Smooth muscle cell (in vitro differentiated cells): ENCODE data around the gene HOMER2. TPM values are rescaled to one million over a fixed set of nuclear protein-coding genes. Genes with fewer than 3 reads are reported as not detected.
"Not testable (repeated sequence)": the region's sequence is repeated elsewhere in the genome, so short reads cannot be mapped to it uniquely, and the experiment has no call there.

ENCODE experiments used
- DNase-seq: peaks from one replicate; lab custom pipeline; 2025; ENCODE audit not compliant: unreplicated experiment; lab: John Stamatoyannopoulos, UW
- H2AFZ ChIP-seq: fragments of 200-600 bp; sonication (generic); 2 replicates; pipeline ENCODE4 v1.6.0; 2016; ENCODE audit warnings: antibody characterized with exemption, low read depth, mild to moderate bottlenecking
- H3F3A ChIP-seq: fragments of 200-600 bp; sonication (generic); 2 replicates; pipeline ENCODE4 v1.6.0; 2017; ENCODE audit warnings: antibody characterized with exemption, low read depth
- H3K27ac ChIP-seq: fragments of 200-600 bp; sonication (generic); 2 replicates; pipeline ENCODE4 v1.5.1; 2016; ENCODE audit warnings: low read depth, mild to moderate bottlenecking
- H3K27me3 ChIP-seq: fragments of 200-600 bp; sonication (generic); 2 replicates; pipeline ENCODE4 v1.6.1; 2016; ENCODE audit warnings: low read depth, mild to moderate bottlenecking
- H3K36me3 ChIP-seq: fragments of 200-600 bp; sonication (generic); 2 replicates; pipeline ENCODE4 v1.5.1; 2016; ENCODE audit warnings: low read depth
- H3K4me1 ChIP-seq: fragments of 200-600 bp; sonication (generic); 2 replicates; pipeline ENCODE4 v1.5.1; 2016; ENCODE audit warnings: low read depth
- H3K4me2 ChIP-seq: fragments of 200-600 bp; sonication (generic); 2 replicates; pipeline ENCODE4 v1.6.0; 2016; ENCODE audit warnings: mild to moderate bottlenecking
- H3K4me3 ChIP-seq: fragments of 200-600 bp; sonication (generic); 2 replicates; pipeline ENCODE4 v1.5.1; 2016; ENCODE audit warnings: mild to moderate bottlenecking
- H3K79me2 ChIP-seq: fragments of 200-600 bp; sonication (generic); 2 replicates; pipeline ENCODE4 v1.6.0; 2016; ENCODE audit warnings: low read depth, mild to moderate bottlenecking
- H3K9ac ChIP-seq: fragments of 200-600 bp; sonication (generic); 2 replicates; pipeline ENCODE4 v1.6.0; 2016; ENCODE audit warnings: low read depth
- H3K9me3 ChIP-seq: fragments of 200-600 bp; sonication (generic); replicated peaks from 2 replicates; pipeline ENCODE4 v1.5.1; 2016; ENCODE audit warnings: low read depth
- H4K20me1 ChIP-seq: fragments of 200-600 bp; sonication (generic); 2 replicates; pipeline ENCODE4 v1.6.0; 2016; ENCODE audit warnings: low read depth
- WGBS: methylation state at CpG from one replicate; pipeline ENCODE4 v1.1.7; 2016; ENCODE audit warnings: low lambda C conversion rate; 5-methylcytosine and 5-hydroxymethylcytosine counted together
- polyA plus RNA-seq: library from polyadenylated mRNA; unstranded; fragments of >200 nt; fragmentation: Nextera tagmentation; extraction: Ambion mirVana; gene quantifications from 2 replicates; pipeline ENCODE4 v1.2.1, GENCODE V29; 2016
- total RNA-seq: library from RNA; depleted of rRNA; stranded (reverse); fragments of >200 nt; gene quantifications from 2 replicates; pipeline ENCODE4 v1.2.3, GENCODE V29; 2014
- TF ChIP-seq, protein P1 (sequence below): fragments of 200-600 bp; sonication (generic); IDR thresholded peaks from 2 replicates; pipeline ENCODE4 v1.5.1; 2017; ENCODE audit warnings: borderline replicate concordance, mild to moderate bottlenecking, antibody characterized with exemption; ENCODE audit not compliant: insufficient read depth, poor library complexity, severe bottlenecking

Gene HOMER2
- total and polyA plus RNA-seq, 2 experiments from 2014 or later, result 3.1 to 18.8 TPM

GRCh38 chr15:82871832-82872484 is 80.6 kb downstream of the HOMER2 start:
- H3K4me2 ChIP-seq, result no peak overlapping the region
- H3K9me3 ChIP-seq, result no peaks in the 10 kb centered on the region
- H3K27me3 ChIP-seq, result no peaks in the 10 kb centered on the region
- no peaks in the 10 kb centered on the region for H3F3A ChIP-seq
- 90% methylated on average over 7 of the region's 7 CpGs for WGBS
- TF ChIP-seq, protein P1, sequence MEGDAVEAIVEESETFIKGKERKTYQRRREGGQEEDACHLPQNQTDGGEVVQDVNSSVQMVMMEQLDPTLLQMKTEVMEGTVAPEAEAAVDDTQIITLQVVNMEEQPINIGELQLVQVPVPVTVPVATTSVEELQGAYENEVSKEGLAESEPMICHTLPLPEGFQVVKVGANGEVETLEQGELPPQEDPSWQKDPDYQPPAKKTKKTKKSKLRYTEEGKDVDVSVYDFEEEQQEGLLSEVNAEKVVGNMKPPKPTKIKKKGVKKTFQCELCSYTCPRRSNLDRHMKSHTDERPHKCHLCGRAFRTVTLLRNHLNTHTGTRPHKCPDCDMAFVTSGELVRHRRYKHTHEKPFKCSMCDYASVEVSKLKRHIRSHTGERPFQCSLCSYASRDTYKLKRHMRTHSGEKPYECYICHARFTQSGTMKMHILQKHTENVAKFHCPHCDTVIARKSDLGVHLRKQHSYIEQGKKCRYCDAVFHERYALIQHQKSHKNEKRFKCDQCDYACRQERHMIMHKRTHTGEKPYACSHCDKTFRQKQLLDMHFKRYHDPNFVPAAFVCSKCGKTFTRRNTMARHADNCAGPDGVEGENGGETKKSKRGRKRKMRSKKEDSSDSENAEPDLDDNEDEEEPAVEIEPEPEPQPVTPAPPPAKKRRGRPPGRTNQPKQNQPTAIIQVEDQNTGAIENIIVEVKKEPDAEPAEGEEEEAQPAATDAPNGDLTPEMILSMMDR, result no peak
- H2AFZ ChIP-seq, result no peak overlapping the region
- H3K27ac ChIP-seq, result no peak overlapping the region
- H3K4me1 ChIP-seq, result no peaks in the 10 kb centered on the region
- DNase-seq, result no peak
- H3K4me3 ChIP-seq, result no peak overlapping the region
- H4K20me1 ChIP-seq, result no peaks in the 10 kb centered on the region
- no peaks in the 10 kb centered on the region for H3K79me2 ChIP-seq
- no peak overlapping the region for H3K9ac ChIP-seq
- no peaks in the 10 kb centered on the region for H3K36me3 ChIP-seq

GRCh38 chr15:82871358-82871757 is 81.2 kb downstream of the HOMER2 start:
- Histone ChIP-seq H3K27me3 (no peaks in the 10 kb centered on the region), H2AFZ (peak overlapping the region; percentile 21), H4K20me1 (no peaks in the 10 kb centered on the region), H3F3A (no peaks in the 10 kb centered on the region), H3K4me1 (no peaks in the 10 kb centered on the region), H3K9me3 (no peaks in the 10 kb centered on the region), H3K27ac (no peak overlapping the region), H3K79me2 (no peaks in the 10 kb centered on the region), H3K9ac (no peak overlapping the region), H3K36me3 (no peaks in the 10 kb centered on the region), H3K4me2 (peak overlapping the region; percentile 65), H3K4me3 (no peak overlapping the region)
- TF ChIP-seq, protein P1, result no peak
- no peak for DNase-seq
- 30% methylated on average over 5 of the region's 5 CpGs for WGBS

DNA sequence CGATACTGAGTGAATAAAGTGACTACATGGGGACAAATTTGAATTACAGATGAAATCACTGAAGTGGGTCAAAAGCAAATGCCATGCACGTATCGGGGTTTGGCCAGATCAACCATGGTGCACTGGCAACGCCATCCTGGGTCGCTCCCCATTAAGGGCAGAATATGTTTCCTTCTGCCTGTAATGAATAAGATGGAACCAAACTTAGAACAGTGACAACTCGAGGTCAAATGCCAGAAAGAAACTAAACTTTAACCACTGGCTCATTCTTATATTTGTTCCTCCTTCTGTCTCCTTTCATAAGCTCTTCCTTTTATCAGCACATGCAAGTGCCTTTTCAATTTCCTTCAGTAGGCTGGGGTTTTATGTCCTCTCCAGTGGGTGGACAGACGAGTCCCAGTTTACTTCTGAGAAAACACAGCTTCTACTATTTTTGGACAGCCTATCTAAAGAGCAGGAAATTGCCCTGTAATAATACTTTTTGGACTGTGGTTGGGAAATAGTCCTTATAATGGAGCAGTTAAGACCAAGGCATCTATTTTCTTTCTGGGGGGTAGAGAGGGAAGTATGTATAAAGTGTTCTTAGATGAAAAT is 81.7 kb downstream of the HOMER2 start:
- Histone ChIP-seq H3K27me3 (no peaks in the 10 kb centered on the region), H4K20me1 (no peaks in the 10 kb centered on the region), H3K27ac (no peak overlapping the region), H3K9me3 (no peaks in the 10 kb centered on the region), H2AFZ (peak overlapping the region; percentile 21), H3K4me3 (no peak overlapping the region), H3K9ac (no peak overlapping the region), H3K79me2 (no peaks in the 10 kb centered on the region), H3K36me3 (no peaks in the 10 kb centered on the region), H3F3A (no peaks in the 10 kb centered on the region), H3K4me1 (no peaks in the 10 kb centered on the region), H3K4me2 (peak overlapping the region; percentile 65)
- 80% methylated on average over 7 of the region's 7 CpGs for WGBS
- TF ChIP-seq, protein P1, result no peak
- DNase-seq, result no peak

DNA sequence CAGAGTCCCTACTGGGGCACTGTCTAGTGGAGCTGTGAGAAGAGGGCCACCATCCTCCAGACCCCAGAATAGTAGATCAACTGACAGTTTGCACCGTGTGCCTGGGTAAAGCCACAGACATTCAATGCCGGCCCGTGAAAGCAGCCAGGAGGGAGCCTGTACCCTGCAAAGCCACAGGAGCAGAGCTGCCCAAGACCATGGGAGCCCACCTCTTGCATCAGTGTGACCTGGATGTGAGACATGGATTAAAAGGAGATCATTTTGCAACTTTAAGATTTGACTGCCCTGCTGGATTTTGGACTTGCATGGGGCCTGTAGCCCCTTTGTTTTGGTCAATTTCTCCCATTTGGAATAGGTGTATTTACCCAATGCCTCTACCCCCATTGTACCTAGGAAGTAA is 86.5 kb downstream of the HOMER2 start:
- H3K4me2 ChIP-seq, H3K9ac ChIP-seq, H3K27ac ChIP-seq, H2AFZ ChIP-seq, H3F3A ChIP-seq, H3K79me2 ChIP-seq, H3K36me3 ChIP-seq, H3K9me3 ChIP-seq, H3K4me1 ChIP-seq, H3K27me3 ChIP-seq, H3K4me3 ChIP-seq, DNase-seq, H4K20me1 ChIP-seq: not testable (repeated sequence)
- WGBS, result 80% methylated on average over 3 of the region's 3 CpGs

- not testable (repeated sequence) for H3K4me2 ChIP-seq, H3K36me3 ChIP-seq, H3K4me1 ChIP-seq, H2AFZ ChIP-seq, H4K20me1 ChIP-seq, H3K79me2 ChIP-seq, H3K9me3 ChIP-seq, H3K4me3 ChIP-seq, H3F3A ChIP-seq, H3K9ac ChIP-seq, DNase-seq, H3K27me3 ChIP-seq, H3K27ac ChIP-seq
- WGBS, result 91% methylated on average over 4 of the region's 4 CpGs
These were observed 86.9 kb downstream of the HOMER2 start for GRCh38 chr15:82865581-82865980.
